Measurements from ENCODE around the gene PRDM4.
A peak's percentile ranks its signal among the peaks of the same experiment; 100 is the strongest.

Gene PRDM4, protein sequence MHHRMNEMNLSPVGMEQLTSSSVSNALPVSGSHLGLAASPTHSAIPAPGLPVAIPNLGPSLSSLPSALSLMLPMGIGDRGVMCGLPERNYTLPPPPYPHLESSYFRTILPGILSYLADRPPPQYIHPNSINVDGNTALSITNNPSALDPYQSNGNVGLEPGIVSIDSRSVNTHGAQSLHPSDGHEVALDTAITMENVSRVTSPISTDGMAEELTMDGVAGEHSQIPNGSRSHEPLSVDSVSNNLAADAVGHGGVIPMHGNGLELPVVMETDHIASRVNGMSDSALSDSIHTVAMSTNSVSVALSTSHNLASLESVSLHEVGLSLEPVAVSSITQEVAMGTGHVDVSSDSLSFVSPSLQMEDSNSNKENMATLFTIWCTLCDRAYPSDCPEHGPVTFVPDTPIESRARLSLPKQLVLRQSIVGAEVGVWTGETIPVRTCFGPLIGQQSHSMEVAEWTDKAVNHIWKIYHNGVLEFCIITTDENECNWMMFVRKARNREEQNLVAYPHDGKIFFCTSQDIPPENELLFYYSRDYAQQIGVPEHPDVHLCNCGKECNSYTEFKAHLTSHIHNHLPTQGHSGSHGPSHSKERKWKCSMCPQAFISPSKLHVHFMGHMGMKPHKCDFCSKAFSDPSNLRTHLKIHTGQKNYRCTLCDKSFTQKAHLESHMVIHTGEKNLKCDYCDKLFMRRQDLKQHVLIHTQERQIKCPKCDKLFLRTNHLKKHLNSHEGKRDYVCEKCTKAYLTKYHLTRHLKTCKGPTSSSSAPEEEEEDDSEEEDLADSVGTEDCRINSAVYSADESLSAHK

DNA sequence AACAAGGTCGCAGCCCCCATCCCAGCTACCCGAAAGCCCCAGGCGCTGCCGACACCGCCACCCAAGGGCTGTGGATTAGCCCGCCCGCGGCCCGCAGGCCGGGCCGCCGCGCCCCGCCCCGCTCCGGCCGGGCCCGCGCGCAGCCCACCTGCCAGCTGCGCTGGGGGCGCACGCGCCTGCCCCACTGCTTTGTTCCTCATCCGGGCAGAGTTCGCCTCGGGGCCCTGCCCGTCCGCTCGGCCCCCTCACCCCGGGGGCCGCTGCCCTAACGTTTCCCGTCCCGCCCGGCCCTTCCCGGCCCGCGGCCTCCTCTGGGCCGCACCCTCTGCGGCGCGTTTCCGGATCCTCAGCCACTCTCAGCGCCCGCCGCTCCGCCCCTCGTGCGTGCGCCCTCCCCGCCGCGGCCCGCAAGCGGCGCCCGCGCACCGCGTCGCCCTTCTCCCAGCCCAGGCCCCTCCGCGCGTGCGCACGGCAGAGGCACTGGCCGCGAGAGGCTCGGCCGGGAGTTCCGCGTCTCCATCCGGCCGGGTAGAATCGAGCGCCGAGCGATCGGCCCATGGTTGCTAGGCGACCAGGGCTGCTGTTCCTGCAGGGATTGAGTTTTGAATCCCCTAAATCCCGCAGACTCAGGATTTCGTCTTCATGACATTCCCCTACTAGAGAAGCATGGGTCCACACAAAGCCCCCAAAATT is at the start of gene PRDM4:
PRDM4 (minus strand) TSS at position 329 of the 693 bp plus-strand sequence. CDS start 622 bp downstream, outside the sequence.
- DNase-seq, result peak; percentile 94

- no peak for DNase-seq
These were observed 46.7 kb upstream of the PRDM4 start for GRCh38 chr12:107807471-107808150.

DNA sequence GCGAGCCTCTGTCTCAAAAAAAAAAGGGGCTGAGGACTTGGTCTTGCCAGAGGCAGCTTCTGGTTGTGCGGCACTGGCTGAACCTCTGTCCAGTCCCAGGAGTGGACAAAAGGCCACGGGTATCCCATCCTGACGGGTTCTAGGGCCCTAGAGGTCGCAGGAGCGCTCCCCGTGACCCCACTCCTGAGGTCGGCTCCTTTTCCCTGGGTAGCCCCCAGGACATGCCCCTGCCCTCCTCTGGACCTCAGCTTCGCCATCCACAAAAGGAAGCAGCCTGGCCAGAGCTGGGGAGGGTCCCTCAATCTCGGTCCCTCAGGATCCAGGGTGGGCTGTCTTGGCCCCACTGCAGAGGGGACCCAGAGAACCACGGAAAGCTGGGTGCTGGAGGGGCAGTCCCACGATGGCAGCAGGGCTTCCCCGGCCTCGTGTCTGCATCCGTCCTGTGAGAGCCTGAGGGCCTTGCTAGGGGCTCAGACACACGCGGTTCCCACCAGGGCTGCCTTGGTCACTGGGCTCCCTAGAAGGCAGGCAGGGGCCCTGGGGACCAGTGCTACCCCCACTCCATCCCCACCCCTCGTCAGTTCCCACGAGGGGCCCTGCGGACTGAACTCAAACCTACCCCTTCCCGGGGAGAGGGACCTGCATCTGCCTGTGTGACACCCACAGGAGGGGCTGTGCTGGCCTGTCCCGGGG is 44.7 kb upstream of the PRDM4 start:
- DNase-seq, result no peak

DNA sequence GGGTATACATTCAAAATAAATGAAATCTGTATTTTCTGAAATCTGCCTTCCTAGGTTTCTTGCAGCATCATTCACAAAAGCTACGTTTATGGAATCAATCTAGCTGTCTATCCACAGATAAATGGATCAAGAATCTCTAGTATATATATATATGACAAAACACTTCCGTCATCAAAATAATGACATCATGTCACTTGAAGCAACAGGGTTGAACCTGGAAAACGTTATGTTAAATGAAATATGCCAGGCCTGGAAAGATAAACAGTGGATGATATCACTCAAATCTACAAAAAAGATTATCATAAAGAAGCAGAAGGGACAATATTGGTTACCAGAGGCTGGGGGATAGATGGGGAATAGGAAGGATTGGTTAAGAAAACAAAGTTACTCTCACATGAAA is 42.2 kb upstream of the PRDM4 start:
- no peak for DNase-seq

GRCh38 chr12:107801150-107801549 is 40.2 kb upstream of the PRDM4 start:
- peak; percentile 6 for DNase-seq

GRCh38 chr12:107798580-107798979 is 37.6 kb upstream of the PRDM4 start:
- DNase-seq, result no peak

GRCh38 chr12:107794451-107794850 is 33.5 kb upstream of the PRDM4 start:
- DNase-seq, result no peak

- no peak for DNase-seq
These were observed 30.6 kb upstream of the PRDM4 start for GRCh38 chr12:107791465-107792089.

DNA sequence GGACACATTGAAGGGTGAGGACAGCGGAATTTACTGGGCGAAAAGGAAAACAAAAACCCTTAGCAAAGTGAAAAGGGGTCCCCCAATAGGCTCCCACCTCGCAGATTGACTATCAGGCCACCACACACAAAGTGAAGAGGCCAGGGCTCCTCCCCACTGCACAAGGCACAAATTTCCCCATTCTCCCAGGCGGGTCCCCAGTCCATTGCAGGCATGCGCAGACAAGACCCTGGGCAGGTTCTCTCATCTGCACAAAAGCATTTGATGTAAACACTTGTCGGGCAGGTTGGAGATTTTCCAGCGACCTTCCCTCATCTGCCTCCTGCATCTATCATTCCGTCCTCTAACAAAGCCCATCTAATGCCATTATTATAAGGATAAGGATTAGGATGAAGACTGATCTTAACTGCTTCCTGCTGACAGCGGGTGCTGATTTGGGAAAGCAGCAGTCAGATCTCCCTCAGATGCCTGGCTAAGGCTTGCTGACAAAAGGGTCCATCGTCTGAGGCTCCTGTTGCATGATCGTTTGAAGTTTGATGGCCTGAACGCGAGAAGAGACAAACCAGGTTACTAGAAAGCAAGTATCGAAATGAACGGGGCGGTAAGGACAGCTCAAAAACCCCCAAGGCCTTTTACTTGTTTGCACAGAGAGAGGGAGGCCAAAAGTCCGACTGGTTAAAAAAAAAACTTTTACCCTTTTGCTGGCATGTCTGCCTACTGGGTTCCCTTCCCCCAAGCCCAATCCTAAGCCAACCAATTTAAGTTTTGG is 27.9 kb upstream of the PRDM4 start:
- no peak for DNase-seq

DNA sequence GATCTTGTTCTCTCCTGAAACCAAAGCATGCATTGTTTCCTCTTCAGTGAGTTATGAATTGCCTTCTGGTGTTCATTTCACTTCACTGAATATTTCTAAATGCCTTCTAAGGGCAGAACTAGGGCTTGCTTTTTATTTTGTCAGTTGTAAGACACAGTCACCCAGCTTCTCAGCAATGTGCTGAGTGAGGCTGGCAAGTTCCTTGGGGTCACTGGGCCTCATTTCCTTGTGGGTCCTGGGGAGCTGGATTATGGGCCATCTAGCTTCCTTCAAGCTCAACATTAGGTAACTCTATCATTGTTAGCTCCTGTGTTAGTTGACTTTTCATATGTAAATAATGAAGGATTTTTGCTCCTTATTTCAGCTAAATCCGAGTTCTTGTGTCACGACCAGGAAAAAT is 27.3 kb upstream of the PRDM4 start:
- no peak for DNase-seq

GRCh38 chr12:107783406-107784376 is 22.8 kb upstream of the PRDM4 start:
- no peak for DNase-seq

DNA sequence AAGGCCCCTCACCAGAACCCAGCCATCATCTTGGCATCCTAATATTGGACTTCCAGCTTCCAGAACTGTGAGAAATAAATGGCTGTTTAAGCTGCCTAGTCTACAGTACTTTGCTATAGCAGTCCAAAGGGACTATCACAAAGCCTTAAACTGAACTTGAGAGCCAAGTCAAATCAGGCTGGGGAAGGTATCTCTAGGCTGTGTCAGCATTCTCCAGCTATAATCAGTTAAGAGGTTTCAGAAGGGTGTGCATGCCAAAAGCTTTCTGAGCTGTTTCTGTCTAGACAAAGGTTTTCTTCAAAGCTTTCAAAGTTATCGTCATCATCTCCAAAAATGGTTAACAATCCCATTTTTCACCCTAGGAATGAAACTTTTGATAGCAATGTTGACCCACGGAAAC is 21.1 kb upstream of the PRDM4 start:
- no peak for DNase-seq

GRCh38 chr12:107780298-107780697 is 19.4 kb upstream of the PRDM4 start:
- DNase-seq, result no peak

GRCh38 chr12:107779077-107779831 is 18.3 kb upstream of the PRDM4 start:
- no peak for DNase-seq

DNA sequence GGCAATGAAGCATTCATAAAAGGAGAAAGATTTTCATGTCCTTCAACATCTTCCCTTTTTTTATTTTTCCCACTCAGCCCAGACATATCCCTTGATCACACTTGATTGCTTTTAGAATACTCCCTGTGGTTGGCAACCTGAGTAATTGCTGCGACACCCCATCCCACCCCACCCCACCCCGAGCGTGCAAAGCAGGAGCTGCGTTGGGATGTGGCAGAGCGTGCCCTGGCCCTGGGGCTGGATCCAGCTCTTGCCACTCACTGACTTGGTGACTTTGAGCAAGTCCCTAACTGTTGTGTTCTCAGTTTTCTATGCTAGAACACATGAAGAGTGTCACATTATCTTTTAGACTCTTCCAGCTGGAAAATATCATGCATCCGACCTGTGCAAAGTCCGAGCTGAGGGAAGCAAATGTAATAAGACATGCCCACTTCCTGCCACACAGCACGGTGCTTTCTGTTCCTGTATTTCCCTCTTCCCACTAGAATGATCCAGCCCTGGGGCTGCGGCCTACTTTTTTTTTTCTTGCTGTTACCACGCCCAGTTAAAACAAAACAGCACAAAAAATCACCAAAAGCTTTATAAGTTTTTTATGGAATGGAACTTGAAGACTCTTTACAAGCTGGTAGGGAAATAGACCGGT is 17.6 kb upstream of the PRDM4 start:
- no peak for DNase-seq

GRCh38 chr12:107776171-107776570 is 15.2 kb upstream of the PRDM4 start:
- DNase-seq, result no peak

GRCh38 chr12:107775093-107775721 is 14.3 kb upstream of the PRDM4 start:
- no peak for DNase-seq
